ENCODE measurements around the gene MAS1. TPM values are rescaled to one million over a fixed set of nuclear protein-coding genes. Genes with fewer than 3 reads are reported as not detected.

MAS1 gene
- total RNA-seq, 1 experiment from 2014 or later = not detected

DNA sequence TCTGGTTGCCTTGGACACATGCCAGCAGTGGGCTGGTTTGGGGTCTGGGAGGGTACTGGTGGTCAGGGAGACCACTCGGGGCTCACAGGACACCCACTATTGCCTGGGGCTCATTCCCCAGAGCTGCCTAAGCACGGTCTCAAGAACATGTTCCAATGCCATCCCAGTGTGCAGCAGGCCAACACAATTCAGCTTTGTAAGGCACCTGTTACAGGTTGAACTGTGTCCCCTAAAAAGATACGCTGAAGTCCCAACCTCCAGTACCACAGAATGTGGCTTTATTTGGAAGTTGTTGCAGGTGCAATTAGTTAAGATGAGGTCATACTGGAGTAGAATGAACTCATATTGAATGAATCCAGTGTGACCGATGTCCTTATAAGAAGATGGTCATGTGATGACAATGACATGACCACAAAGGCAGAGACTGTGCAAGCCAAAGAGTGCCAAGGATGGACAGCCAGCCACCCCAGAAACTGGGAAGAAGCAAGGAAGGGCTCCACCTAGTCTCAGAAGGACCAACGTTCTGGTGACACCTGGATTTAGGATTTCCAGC is 13.5 kb upstream of the MAS1 start:
- ATAC-seq = no peak
- in situ Hi-C loops (cut with HindIII; ENCODE audit: low pct_unique_long_range_greater_than_20kb, low sequenced_read_pairs) = no loop called here
- no peaks in the 10 kb centered on the region for H3K36me3 ChIP-seq (ENCODE audit: control insufficient read depth, insufficient read depth, low read length)
- no peaks in the 10 kb centered on the region for H3K4me1 ChIP-seq (ENCODE audit: control insufficient read depth, insufficient read depth, low read length)
- CTCF ChIA-PET = no interaction called here
- H3K27ac ChIP-seq (ENCODE audit: low read length) = no peak overlapping the region
- TF ChIP-seq, protein P1, sequence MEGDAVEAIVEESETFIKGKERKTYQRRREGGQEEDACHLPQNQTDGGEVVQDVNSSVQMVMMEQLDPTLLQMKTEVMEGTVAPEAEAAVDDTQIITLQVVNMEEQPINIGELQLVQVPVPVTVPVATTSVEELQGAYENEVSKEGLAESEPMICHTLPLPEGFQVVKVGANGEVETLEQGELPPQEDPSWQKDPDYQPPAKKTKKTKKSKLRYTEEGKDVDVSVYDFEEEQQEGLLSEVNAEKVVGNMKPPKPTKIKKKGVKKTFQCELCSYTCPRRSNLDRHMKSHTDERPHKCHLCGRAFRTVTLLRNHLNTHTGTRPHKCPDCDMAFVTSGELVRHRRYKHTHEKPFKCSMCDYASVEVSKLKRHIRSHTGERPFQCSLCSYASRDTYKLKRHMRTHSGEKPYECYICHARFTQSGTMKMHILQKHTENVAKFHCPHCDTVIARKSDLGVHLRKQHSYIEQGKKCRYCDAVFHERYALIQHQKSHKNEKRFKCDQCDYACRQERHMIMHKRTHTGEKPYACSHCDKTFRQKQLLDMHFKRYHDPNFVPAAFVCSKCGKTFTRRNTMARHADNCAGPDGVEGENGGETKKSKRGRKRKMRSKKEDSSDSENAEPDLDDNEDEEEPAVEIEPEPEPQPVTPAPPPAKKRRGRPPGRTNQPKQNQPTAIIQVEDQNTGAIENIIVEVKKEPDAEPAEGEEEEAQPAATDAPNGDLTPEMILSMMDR (IDR thresholded peaks at IDR 0.05) = no peak
- TF ChIP-seq SIN3A (IDR thresholded peaks at IDR 0.05; ENCODE audit: borderline replicate concordance, insufficient read depth, low read depth, low read length) = no peak
- no peak for TF ChIP-seq TCF7L2 (IDR thresholded peaks at IDR 0.05; ENCODE audit: low read depth, low read length)
- TF ChIP-seq, protein P2, sequence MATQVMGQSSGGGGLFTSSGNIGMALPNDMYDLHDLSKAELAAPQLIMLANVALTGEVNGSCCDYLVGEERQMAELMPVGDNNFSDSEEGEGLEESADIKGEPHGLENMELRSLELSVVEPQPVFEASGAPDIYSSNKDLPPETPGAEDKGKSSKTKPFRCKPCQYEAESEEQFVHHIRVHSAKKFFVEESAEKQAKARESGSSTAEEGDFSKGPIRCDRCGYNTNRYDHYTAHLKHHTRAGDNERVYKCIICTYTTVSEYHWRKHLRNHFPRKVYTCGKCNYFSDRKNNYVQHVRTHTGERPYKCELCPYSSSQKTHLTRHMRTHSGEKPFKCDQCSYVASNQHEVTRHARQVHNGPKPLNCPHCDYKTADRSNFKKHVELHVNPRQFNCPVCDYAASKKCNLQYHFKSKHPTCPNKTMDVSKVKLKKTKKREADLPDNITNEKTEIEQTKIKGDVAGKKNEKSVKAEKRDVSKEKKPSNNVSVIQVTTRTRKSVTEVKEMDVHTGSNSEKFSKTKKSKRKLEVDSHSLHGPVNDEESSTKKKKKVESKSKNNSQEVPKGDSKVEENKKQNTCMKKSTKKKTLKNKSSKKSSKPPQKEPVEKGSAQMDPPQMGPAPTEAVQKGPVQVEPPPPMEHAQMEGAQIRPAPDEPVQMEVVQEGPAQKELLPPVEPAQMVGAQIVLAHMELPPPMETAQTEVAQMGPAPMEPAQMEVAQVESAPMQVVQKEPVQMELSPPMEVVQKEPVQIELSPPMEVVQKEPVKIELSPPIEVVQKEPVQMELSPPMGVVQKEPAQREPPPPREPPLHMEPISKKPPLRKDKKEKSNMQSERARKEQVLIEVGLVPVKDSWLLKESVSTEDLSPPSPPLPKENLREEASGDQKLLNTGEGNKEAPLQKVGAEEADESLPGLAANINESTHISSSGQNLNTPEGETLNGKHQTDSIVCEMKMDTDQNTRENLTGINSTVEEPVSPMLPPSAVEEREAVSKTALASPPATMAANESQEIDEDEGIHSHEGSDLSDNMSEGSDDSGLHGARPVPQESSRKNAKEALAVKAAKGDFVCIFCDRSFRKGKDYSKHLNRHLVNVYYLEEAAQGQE (IDR thresholded peaks at IDR 0.05; ENCODE audit: insufficient read depth in 1 of 2, low read depth in 2 of 2, low read length in 1 of 2) = no peak
- TF ChIP-seq POLR2AphosphoS5 (IDR thresholded peaks at IDR 0.05; ENCODE audit: low read depth, low read length) = no peak
- H3K27me3 ChIP-seq (ENCODE audit: control insufficient read depth, insufficient read depth, low read length) = no peaks in the 10 kb centered on the region
- intact Hi-C loops (cut with micrococcal nuclease; ENCODE audit: unreplicated experiment) = no loop called here
- POLR2A ChIA-PET = no interaction called here
- DNase-seq (ENCODE audit: low read depth, low spot score) = no peak
- H3K4me3 ChIP-seq (ENCODE audit: low read depth in 2 of 2, low read length in 2 of 2) = no peak overlapping the region
- BruUV-seq (replicated peaks) = no TSS peak
- no peaks in the 10 kb centered on the region for H3K9me3 ChIP-seq (ENCODE audit: control insufficient read depth, insufficient read depth, low read depth, low read length)

DNA sequence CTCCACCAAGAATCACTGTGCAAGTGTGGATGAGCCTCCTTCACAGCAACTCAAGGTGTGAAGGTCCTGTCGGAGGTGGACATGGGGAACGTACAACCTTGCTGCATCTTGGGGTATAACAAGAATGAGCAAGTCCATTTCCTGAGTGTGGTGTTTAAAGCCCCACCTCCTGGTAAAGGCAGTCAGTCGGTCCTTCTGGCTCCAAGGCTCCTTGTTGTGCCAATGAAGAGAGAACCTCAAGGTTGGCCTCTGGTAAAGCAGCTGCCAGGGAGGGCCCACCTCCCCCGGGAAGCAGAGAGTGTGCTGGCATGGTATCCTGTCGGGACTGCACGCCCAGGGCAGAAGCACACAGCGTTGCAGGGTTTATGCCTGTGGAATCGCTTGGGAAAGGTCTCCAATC is 12.4 kb upstream of the MAS1 start:
- DNase-seq (ENCODE audit: low read depth, low spot score) (no peak), ATAC-seq (no peak)
- TF ChIP-seq, protein P2 (IDR thresholded peaks at IDR 0.05; ENCODE audit: insufficient read depth in 1 of 2, low read depth in 2 of 2, low read length in 1 of 2) = no peak
- TF ChIP-seq TCF7L2 (IDR thresholded peaks at IDR 0.05; ENCODE audit: low read depth, low read length) = no peak
- TF ChIP-seq, protein P1 (IDR thresholded peaks at IDR 0.05) = no peak
- no peak for TF ChIP-seq SIN3A (IDR thresholded peaks at IDR 0.05; ENCODE audit: borderline replicate concordance, insufficient read depth, low read depth, low read length)
- POLR2A ChIA-PET = no interaction called here
- BruUV-seq (replicated peaks) = no TSS peak
- H3K27me3 ChIP-seq (ENCODE audit: control insufficient read depth, insufficient read depth, low read length) = no peaks in the 10 kb centered on the region
- H3K4me1 ChIP-seq (ENCODE audit: control insufficient read depth, insufficient read depth, low read length) = no peaks in the 10 kb centered on the region
- no peak overlapping the region for H3K4me3 ChIP-seq (ENCODE audit: low read depth in 2 of 2, low read length in 2 of 2)
- no peaks in the 10 kb centered on the region for H3K9me3 ChIP-seq (ENCODE audit: control insufficient read depth, insufficient read depth, low read depth, low read length)
- CTCF ChIA-PET = no interaction called here
- intact Hi-C loops (cut with micrococcal nuclease; ENCODE audit: unreplicated experiment) (no loop called here), in situ Hi-C loops (cut with HindIII; ENCODE audit: low pct_unique_long_range_greater_than_20kb, low sequenced_read_pairs) (no loop called here)
- no peaks in the 10 kb centered on the region for H3K36me3 ChIP-seq (ENCODE audit: control insufficient read depth, insufficient read depth, low read length)
- H3K27ac ChIP-seq (ENCODE audit: low read length) = no peak overlapping the region
